K562 (cell line): Measurements from ENCODE around the gene CRYZL1. TPM values are rescaled to one million over a fixed set of nuclear protein-coding genes. Genes with fewer than 3 reads are reported as not detected.
A peak's percentile ranks its signal among the peaks of the same experiment; 100 is the strongest.

ENCODE experiments used
- ATF1 ChIP-seq, 2 experiments: fragments of 450-650 bp in 1 of 2; IDR thresholded peaks; 2 replicates each; pipeline ENCODE4 v1.6.1; 2016; ENCODE audit warnings: missing compliant biosample characterization in 1 of 2, missing genetic modification characterization in 1 of 2
- BACH1 ChIP-seq: fragments of 200-800 bp; sonication (Bioruptor generic); IDR thresholded peaks from 2 replicates; pipeline ENCODE4 v1.6.1; 2016; ENCODE audit warnings: missing genetic modification characterization, missing compliant biosample characterization
- BRCA1 ChIP-seq, 2 experiments: fragments of 450-650 bp in 1 of 2; sonication (generic) in 1 of 2; formaldehyde crosslinking in 1 of 2; IDR thresholded peaks; 2 replicates each; pipeline versions ENCODE4 v1.5.0 to v1.6.1; 2017 to 2020; ENCODE audit warnings: mild to moderate bottlenecking in 1 of 2, missing genetic modification reagents in 1 of 2
- BRF1 ChIP-seq: IDR thresholded peaks from 3 replicates; pipeline ENCODE4 v1.6.1; 2011; ENCODE audit warnings: borderline replicate concordance, mild to moderate bottlenecking; ENCODE audit not compliant: insufficient read length; ENCODE audit errors: extremely low read depth
- CCNT2 ChIP-seq: IDR thresholded peaks from 2 replicates; pipeline ENCODE4 v1.6.1; 2011; ENCODE audit warnings: borderline replicate concordance, low read depth, mild to moderate bottlenecking, moderate library complexity, mixed read lengths, low read length; ENCODE audit not compliant: insufficient read length; ENCODE audit errors: extremely low read depth
- CEBPG ChIP-seq, 3 experiments: fragments of 200-800 bp in 1 of 3; sonication (Bioruptor generic) in 1 of 3; sonication (generic) in 1 of 3; formaldehyde crosslinking in 1 of 3; IDR thresholded peaks in 2 of 3; conservative IDR thresholded peaks in 1 of 3; 2 replicates each; pipeline versions ENCODE4 v1.6.1 to v1.8.0; 2016 to 2022; ENCODE audit warnings: missing compliant biosample characterization in 2 of 3, missing genetic modification characterization in 2 of 3, mild to moderate bottlenecking in 1 of 3, missing genetic modification reagents in 1 of 3
- CREBBP ChIP-seq: IDR thresholded peaks from one replicate; pipeline ENCODE4 v1.6.1; 2012; ENCODE audit warnings: low read depth, mild to moderate bottlenecking, control low read depth, inconsistent platforms, low read length
- CXXC5 ChIP-seq: fragments of 250-450 bp; sonication (Bioruptor Pico); IDR thresholded peaks from 2 replicates; pipeline ENCODE4 v1.8.0; 2022; ENCODE audit warnings: inconsistent platforms, mild to moderate bottlenecking, moderate library complexity
- EP400 ChIP-seq: fragments of 450-650 bp; IDR thresholded peaks from 2 replicates; pipeline ENCODE4 v1.6.1; 2017; ENCODE audit warnings: antibody characterized with exemption, mild to moderate bottlenecking, moderate library complexity
- GATAD2B ChIP-seq: fragments of 450-650 bp; IDR thresholded peaks from 2 replicates; pipeline ENCODE4 v1.6.1; 2017; ENCODE audit warnings: mild to moderate bottlenecking, borderline replicate concordance
- HNRNPLL ChIP-seq: fragments of 200-400 bp; formaldehyde crosslinking; IDR thresholded peaks from 2 replicates; pipeline ENCODE4 v1.6.1; 2017; ENCODE audit warnings: low read length, low read depth, mild to moderate bottlenecking; ENCODE audit not compliant: poor library complexity, severe bottlenecking
- MYC ChIP-seq, 2 experiments: fragments of 250-450 bp in 1 of 2; sonication (Bioruptor Pico) in 1 of 2; IDR thresholded peaks; 2 replicates each; pipeline versions ENCODE4 v1.5.1 to v1.6.1; 2012 to 2021; ENCODE audit warnings: low read depth in 2 of 2, borderline replicate concordance in 1 of 2, improper control_type of control experiment in 1 of 2, low read length in 1 of 2, mild to moderate bottlenecking in 1 of 2, moderate library complexity in 1 of 2
- NRF1 ChIP-seq, 2 experiments: fragments of 450-650 bp; IDR thresholded peaks in 1 of 2; conservative IDR thresholded peaks in 1 of 2; 2 replicates each; pipeline ENCODE4 v1.6.1; 2014; ENCODE audit warnings: mild to moderate bottlenecking in 2 of 2
- POLR2AphosphoS5 ChIP-seq: IDR thresholded peaks from 2 replicates; pipeline ENCODE4 v1.6.1; 2011; ENCODE audit warnings: mild to moderate bottlenecking, low read depth, low read length, moderate library complexity; ENCODE audit not compliant: control insufficient read depth, insufficient read depth
- SIN3A ChIP-seq, 2 experiments: fragments of 150-350 bp in 1 of 2; IDR thresholded peaks; 2 replicates each; pipeline ENCODE4 v1.6.1; 2011 to 2016; ENCODE audit warnings: borderline replicate concordance in 2 of 2, low read depth in 2 of 2, low read length in 2 of 2, mild to moderate bottlenecking in 2 of 2, moderate library complexity in 2 of 2; ENCODE audit not compliant: control insufficient read depth in 1 of 2
- TCF3 ChIP-seq: sonication (generic); formaldehyde crosslinking; IDR thresholded peaks from 2 replicates; pipeline ENCODE4 v1.4.0; 2020; ENCODE audit warnings: mild to moderate bottlenecking, missing genetic modification reagents
- TCFL5 ChIP-seq: fragments of 250-450 bp; sonication (Bioruptor Pico); conservative IDR thresholded peaks from 2 replicates; pipeline ENCODE4 v1.6.1; 2021; ENCODE audit warnings: mild to moderate bottlenecking, moderate library complexity, matching md5 sums
- polyA plus RNA-seq, 8 experiments: library from polyadenylated mRNA; depleted of rRNA in 4 of 8; stranded (reverse) in 5 of 8; unstranded in 3 of 8; fragments of >200 nt; fragmentation: Nextera tagmentation in 2 of 8; fragmentation: Illumina TruSeq in 1 of 8; extraction: Ambion mirVana in 2 of 8; extraction: Trizol in 1 of 8; gene quantifications; 2 replicates each; pipeline versions ENCODE4 v1.2.1 to v1.2.3, GENCODE V29; 2011 to 2014; ENCODE audit warnings: inconsistent platforms in 1 of 8, missing spikeins in 1 of 8
- total RNA-seq, 7 experiments: library from RNA; depleted of rRNA in 6 of 7; stranded (reverse); fragments of >200 nt in 6 of 7; fragmentation: Illumina TruSeq in 2 of 7; extraction: Trizol in 2 of 7; gene quantifications; 2 replicates each; pipeline versions ENCODE4 v1.2.1 to v1.2.3, GENCODE V29; 2011 to 2021; ENCODE audit warnings: low replicate concordance in 1 of 7
- TF ChIP-seq, protein P1 (sequence below): sonication (generic); formaldehyde crosslinking; IDR thresholded peaks from 2 replicates; pipeline ENCODE4 v1.8.0; 2022; ENCODE audit warnings: missing genetic modification reagents, mild to moderate bottlenecking, moderate library complexity, borderline replicate concordance
- TF ChIP-seq, protein P2 (sequence below): fragments of 250-450 bp; sonication (Bioruptor Pico); IDR thresholded peaks from 2 replicates; pipeline ENCODE4 v1.6.1; 2021; ENCODE audit warnings: mild to moderate bottlenecking
- TF ChIP-seq, protein P3 (sequence below): sonication (generic); IDR thresholded peaks from 2 replicates; pipeline ENCODE4 v1.6.1; 2016
- TF ChIP-seq, protein P4 (sequence below): sonication (generic); formaldehyde crosslinking; IDR thresholded peaks from 2 replicates; pipeline ENCODE4 v1.8.1; 2023; ENCODE audit warnings: mild to moderate bottlenecking, missing genetic modification reagents, moderate library complexity

CRYZL1 gene
- total and polyA plus RNA-seq, 9 of the 15 experiments (the other 6 are each of a cell fraction or from before 2014, with no cell fraction given): 19.9 to 98.2 (median 39.2) TPM

DNA sequence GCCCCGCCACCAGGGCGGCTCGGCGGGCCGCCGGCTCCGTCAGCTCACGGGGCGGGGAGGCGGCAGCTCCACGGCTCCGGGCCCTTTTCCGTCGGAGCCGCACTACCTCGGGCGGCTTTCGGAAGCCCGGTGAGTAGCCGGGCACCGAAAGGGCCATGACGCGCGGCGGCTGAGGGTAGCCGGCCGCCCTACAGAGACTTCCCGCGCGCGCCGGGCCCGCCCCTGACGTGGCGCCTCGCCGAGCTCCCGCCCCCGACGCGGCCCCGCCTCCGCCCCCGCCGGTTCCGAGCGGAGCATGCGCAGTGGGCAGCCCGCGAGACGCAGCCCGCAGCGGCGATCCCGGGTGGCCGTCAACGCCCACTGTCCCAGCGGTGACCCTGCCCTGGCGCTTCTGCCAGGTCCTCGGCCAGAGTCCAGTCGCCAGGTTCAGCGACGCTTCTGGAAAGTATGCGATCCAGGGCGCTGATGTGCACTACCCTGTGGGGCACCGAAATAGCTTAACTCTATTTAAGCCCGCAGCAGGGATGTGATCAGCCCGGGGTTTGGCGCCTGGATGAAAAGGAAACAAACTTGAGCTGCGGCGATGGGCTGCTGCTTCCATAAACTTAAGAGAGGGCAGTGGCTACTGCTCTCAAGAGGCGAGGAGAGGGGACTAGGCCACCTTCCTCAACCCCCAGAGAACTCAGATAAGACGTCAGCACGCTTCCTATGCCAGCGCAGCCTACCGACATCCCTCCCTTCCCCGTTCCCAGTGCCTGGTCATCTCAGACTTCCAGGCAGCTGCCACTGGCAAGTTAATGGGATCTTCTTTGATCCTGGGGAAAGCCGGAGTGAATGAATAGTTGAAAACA lies 52.8 kb downstream of the CRYZL1 start, which contains the start of gene DONSON (continued):
- TF ChIP-seq HNRNPLL (peak; percentile 32), MYC (IDR thresholded peaks at IDR 0.05; ENCODE audit: low read depth, low read length) (no peak), MYC (CRISPR knock-in tag; IDR thresholded peaks at IDR 0.05; ENCODE audit: borderline replicate concordance, low read depth) (0 out of 2 replicates have a peak, but pooled peaks have one; percentile 75), NRF1 (conservative IDR thresholded peaks at IDR 0.05 in 1 of 2, IDR thresholded peaks at IDR 0.05 in 1 of 2) (peak; percentile 96), CCNT2 (peak; percentile 94), ATF1 (CRISPR knock-in tag; IDR thresholded peaks at IDR 0.05) (no peak), ATF1 (tag; IDR thresholded peaks at IDR 0.05) (peak; percentile 80), CXXC5 (CRISPR knock-in tag) (peak; percentile 92), BACH1 (tag) (no peak), GATAD2B (0 out of 2 replicates have a peak, but pooled peaks have one; percentile 58), BRCA1 (IDR thresholded peaks at IDR 0.05) (no peak), BRCA1 (CRISPR knock-in tag; IDR thresholded peaks at IDR 0.05) (no peak), CREBBP (no peak), TCFL5 (CRISPR knock-in tag) (no peak), BRF1 (no peak), POLR2AphosphoS5 (peak; percentile 76), TCF3 (no peak), SIN3A (IDR thresholded peaks at IDR 0.05; ENCODE audit: borderline replicate concordance in 2 of 2, control insufficient read depth in 1 of 2, low read depth in 2 of 2, low read length in 2 of 2) (peak; percentile 40 to 42; a peak in 2 of 4 replicates), CEBPG (CRISPR knock-in tag; IDR thresholded peaks at IDR 0.05) (no peak), CEBPG (tag; conservative IDR thresholded peaks at IDR 0.05 in 1 of 2, IDR thresholded peaks at IDR 0.05 in 1 of 2) (no peak), EP400 (peak; percentile 58; the same call in 1 of the 2 replicates)
- TF ChIP-seq, protein P1, sequence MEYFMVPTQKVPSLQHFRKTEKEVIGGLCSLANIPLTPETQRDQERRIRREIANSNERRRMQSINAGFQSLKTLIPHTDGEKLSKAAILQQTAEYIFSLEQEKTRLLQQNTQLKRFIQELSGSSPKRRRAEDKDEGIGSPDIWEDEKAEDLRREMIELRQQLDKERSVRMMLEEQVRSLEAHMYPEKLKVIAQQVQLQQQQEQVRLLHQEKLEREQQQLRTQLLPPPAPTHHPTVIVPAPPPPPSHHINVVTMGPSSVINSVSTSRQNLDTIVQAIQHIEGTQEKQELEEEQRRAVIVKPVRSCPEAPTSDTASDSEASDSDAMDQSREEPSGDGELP: peak; percentile 54; the same call in 1 of the 2 replicates
- TF ChIP-seq, protein P2, sequence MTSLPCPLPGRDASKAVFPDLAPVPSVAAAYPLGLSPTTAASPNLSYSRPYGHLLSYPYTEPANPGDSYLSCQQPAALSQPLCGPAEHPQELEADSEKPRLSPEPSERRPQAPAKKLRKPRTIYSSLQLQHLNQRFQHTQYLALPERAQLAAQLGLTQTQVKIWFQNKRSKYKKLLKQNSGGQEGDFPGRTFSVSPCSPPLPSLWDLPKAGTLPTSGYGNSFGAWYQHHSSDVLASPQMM (CRISPR knock-in tag): no peak
- TF ChIP-seq, protein P3, sequence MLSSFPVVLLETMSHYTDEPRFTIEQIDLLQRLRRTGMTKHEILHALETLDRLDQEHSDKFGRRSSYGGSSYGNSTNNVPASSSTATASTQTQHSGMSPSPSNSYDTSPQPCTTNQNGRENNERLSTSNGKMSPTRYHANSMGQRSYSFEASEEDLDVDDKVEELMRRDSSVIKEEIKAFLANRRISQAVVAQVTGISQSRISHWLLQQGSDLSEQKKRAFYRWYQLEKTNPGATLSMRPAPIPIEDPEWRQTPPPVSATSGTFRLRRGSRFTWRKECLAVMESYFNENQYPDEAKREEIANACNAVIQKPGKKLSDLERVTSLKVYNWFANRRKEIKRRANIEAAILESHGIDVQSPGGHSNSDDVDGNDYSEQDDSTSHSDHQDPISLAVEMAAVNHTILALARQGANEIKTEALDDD: no peak
- TF ChIP-seq, protein P4, sequence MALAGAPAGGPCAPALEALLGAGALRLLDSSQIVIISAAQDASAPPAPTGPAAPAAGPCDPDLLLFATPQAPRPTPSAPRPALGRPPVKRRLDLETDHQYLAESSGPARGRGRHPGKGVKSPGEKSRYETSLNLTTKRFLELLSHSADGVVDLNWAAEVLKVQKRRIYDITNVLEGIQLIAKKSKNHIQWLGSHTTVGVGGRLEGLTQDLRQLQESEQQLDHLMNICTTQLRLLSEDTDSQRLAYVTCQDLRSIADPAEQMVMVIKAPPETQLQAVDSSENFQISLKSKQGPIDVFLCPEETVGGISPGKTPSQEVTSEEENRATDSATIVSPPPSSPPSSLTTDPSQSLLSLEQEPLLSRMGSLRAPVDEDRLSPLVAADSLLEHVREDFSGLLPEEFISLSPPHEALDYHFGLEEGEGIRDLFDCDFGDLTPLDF (CRISPR knock-in tag): peak; percentile 79
